ENCODE data around the gene TRIO. TPM values are rescaled to one million over a fixed set of nuclear protein-coding genes. Genes with fewer than 3 reads are reported as not detected.

TRIO gene
- total RNA-seq, 1 experiment from 2014 or later: 88.8 TPM

DNA sequence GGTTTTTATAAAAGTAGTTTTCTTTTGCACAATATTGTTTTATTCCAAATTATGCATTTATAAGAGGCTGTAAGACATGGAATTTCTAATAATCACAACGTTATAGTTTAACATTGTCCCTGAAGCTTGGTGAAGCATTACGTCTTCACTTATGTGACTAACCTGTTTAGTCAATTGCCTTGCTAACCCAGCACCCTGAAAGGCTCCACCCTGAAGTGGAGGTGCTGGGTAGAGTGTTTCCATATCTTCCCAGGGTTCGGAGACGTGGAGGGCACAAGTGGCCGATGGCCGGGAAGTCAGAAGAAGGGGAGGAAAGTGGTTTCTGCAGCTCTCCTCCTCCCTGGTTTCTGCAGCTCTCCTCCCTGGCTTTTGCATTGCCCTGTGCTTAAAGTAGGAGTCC lies 83.4 kb downstream of the TRIO start (continued):
- TF ChIP-seq E2F4 (CRISPR knock-in tag; IDR thresholded peaks at IDR 0.05; ENCODE audit: borderline replicate concordance, low read depth) (no peak), ZNF396 (CRISPR knock-in tag; IDR thresholded peaks at IDR 0.05; ENCODE audit: borderline replicate concordance) (no peak), ATF1 (CRISPR knock-in tag; IDR thresholded peaks at IDR 0.05) (no peak), CREM (CRISPR knock-in tag; IDR thresholded peaks at IDR 0.05) (no peak), RORB (CRISPR knock-in tag; IDR thresholded peaks at IDR 0.05) (no peak), MXD4 (CRISPR knock-in tag; IDR thresholded peaks at IDR 0.05; ENCODE audit: borderline replicate concordance) (no peak), GTF2I (CRISPR knock-in tag; conservative IDR thresholded peaks at IDR 0.05) (no peak), KAT7 (CRISPR knock-in tag; IDR thresholded peaks at IDR 0.05; ENCODE audit: borderline replicate concordance) (no peak), MLX (CRISPR knock-in tag; IDR thresholded peaks at IDR 0.05) (no peak)
- TF ChIP-seq, protein P1, sequence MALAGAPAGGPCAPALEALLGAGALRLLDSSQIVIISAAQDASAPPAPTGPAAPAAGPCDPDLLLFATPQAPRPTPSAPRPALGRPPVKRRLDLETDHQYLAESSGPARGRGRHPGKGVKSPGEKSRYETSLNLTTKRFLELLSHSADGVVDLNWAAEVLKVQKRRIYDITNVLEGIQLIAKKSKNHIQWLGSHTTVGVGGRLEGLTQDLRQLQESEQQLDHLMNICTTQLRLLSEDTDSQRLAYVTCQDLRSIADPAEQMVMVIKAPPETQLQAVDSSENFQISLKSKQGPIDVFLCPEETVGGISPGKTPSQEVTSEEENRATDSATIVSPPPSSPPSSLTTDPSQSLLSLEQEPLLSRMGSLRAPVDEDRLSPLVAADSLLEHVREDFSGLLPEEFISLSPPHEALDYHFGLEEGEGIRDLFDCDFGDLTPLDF (CRISPR knock-in tag; IDR thresholded peaks at IDR 0.05): no peak

GRCh38 chr5:14226992-14227391 lies 83.8 kb downstream of the TRIO start:
- Mint-ChIP-seq H3K36me3 (no peaks in the 10 kb centered on the region), H3K27me3 (ENCODE audit: low read depth) (no peaks in the 10 kb centered on the region), H3K27ac (peak overlapping the region; percentile 62; the same call in 1 of the 2 replicates), H3K4me1 (peaks cover 72% of the 10 kb centered on the region), H3K4me3 (no peak overlapping the region), H3K9me3 (no peaks in the 10 kb centered on the region)
- CTCF ChIA-PET: interaction anchor here (1.1 kb wide), 2 partner anchors 10 to 32 kb away, joined by 3 read pairs; no protein-coding TSS in a partner anchor
- no peak for ATAC-seq
- no peak for DNase-seq (ENCODE audit: low spot score)
- POLR2A ChIA-PET: no interaction called here
- TF ChIP-seq SMAD4 (CRISPR knock-in tag; IDR thresholded peaks at IDR 0.05) (no peak), TCF7 (CRISPR knock-in tag; IDR thresholded peaks at IDR 0.05; ENCODE audit: low read depth) (no peak), ZNF263 (CRISPR knock-in tag; IDR thresholded peaks at IDR 0.05; ENCODE audit: low read depth) (no peak), ZNF317 (CRISPR knock-in tag; IDR thresholded peaks at IDR 0.05; ENCODE audit: borderline replicate concordance, low read depth) (no peak), HMGA2 (CRISPR knock-in tag; IDR thresholded peaks at IDR 0.05) (no peak), TP53 (CRISPR knock-in tag; IDR thresholded peaks at IDR 0.05) (no peak), ZNF232 (CRISPR knock-in tag; IDR thresholded peaks at IDR 0.05) (no peak), RORB (CRISPR knock-in tag; IDR thresholded peaks at IDR 0.05) (no peak), ZNF219 (CRISPR knock-in tag; IDR thresholded peaks at IDR 0.05; ENCODE audit: borderline replicate concordance) (no peak), MLX (CRISPR knock-in tag; IDR thresholded peaks at IDR 0.05) (no peak), KAT7 (CRISPR knock-in tag; IDR thresholded peaks at IDR 0.05; ENCODE audit: borderline replicate concordance) (no peak), IRF2 (CRISPR knock-in tag; IDR thresholded peaks at IDR 0.05; ENCODE audit: borderline replicate concordance, low read depth) (no peak)
- TF ChIP-seq, protein P2, sequence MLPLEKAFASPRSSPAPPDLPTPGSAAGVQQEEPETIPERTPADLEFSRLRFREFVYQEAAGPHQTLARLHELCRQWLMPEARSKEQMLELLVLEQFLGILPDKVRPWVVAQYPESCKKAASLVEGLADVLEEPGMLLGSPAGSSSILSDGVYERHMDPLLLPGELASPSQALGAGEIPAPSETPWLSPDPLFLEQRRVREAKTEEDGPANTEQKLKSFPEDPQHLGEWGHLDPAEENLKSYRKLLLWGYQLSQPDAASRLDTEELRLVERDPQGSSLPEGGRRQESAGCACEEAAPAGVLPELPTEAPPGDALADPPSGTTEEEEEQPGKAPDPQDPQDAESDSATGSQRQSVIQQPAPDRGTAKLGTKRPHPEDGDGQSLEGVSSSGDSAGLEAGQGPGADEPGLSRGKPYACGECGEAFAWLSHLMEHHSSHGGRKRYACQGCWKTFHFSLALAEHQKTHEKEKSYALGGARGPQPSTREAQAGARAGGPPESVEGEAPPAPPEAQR (CRISPR knock-in tag; IDR thresholded peaks at IDR 0.05): no peak
- TF ChIP-seq, protein P3, sequence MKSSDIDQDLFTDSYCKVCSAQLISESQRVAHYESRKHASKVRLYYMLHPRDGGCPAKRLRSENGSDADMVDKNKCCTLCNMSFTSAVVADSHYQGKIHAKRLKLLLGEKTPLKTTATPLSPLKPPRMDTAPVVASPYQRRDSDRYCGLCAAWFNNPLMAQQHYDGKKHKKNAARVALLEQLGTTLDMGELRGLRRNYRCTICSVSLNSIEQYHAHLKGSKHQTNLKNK (CRISPR knock-in tag; IDR thresholded peaks at IDR 0.05): no peak
- TF ChIP-seq, protein P4, sequence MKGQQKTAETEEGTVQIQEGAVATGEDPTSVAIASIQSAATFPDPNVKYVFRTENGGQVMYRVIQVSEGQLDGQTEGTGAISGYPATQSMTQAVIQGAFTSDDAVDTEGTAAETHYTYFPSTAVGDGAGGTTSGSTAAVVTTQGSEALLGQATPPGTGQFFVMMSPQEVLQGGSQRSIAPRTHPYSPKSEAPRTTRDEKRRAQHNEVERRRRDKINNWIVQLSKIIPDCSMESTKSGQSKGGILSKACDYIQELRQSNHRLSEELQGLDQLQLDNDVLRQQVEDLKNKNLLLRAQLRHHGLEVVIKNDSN (CRISPR knock-in tag; IDR thresholded peaks at IDR 0.05): no peak
